SK-N-MC (cell line): Measurements from ENCODE around the gene NFE2.

Experiments used
- DNase-seq: peaks from one replicate; pipeline ENCODE4 v3.0.0-alpha.2; 2011; ENCODE audit warnings: low read depth, low spot score
- H3K27ac ChIP-seq: fragments of 200-600 bp; sonication (generic); 2 replicates; pipeline ENCODE4 v1.5.1; 2016; ENCODE audit warnings: mixed run types
- H3K36me3 ChIP-seq: fragments of 200-600 bp; sonication (generic); 2 replicates; pipeline ENCODE4 v1.6.1; 2017; ENCODE audit warnings: antibody characterized with exemption, low read length, mixed read lengths; ENCODE audit not compliant: insufficient read depth
- H3K4me3 ChIP-seq: fragments of 200-600 bp; sonication (generic); 2 replicates; pipeline ENCODE4 v1.5.1; 2016
- H3K9ac ChIP-seq: fragments of 200-600 bp; sonication (generic); 2 replicates; pipeline ENCODE4 v1.8.0; 2017; ENCODE audit warnings: mixed run types, mixed read lengths; ENCODE audit not compliant: insufficient read length
- H3K9me3 ChIP-seq: fragments of 200-600 bp; sonication (generic); 2 replicates; pipeline ENCODE4 v1.6.1; 2017; ENCODE audit warnings: low read depth, mild to moderate bottlenecking, antibody characterized with exemption, low read length, moderate library complexity, mixed read lengths
- EZH2 ChIP-seq: fragments of 200-600 bp; sonication (generic); IDR thresholded peaks from one replicate; pipeline ENCODE4 v1.6.1; 2017; ENCODE audit warnings: antibody characterized with exemption
- FOXP2 ChIP-seq: optimal IDR thresholded peaks from 2 replicates; pipeline ENCODE3; 2011; ENCODE audit warnings: mild to moderate bottlenecking, moderate library complexity; ENCODE audit not compliant: insufficient read depth; ENCODE audit errors: extremely low read length, control extremely low read depth
- POLR2AphosphoS5 ChIP-seq: IDR thresholded peaks from 2 replicates; pipeline ENCODE4 v1.6.1; 2012; ENCODE audit warnings: mild to moderate bottlenecking, low read depth, low read length, borderline replicate concordance

Gene NFE2

DNA sequence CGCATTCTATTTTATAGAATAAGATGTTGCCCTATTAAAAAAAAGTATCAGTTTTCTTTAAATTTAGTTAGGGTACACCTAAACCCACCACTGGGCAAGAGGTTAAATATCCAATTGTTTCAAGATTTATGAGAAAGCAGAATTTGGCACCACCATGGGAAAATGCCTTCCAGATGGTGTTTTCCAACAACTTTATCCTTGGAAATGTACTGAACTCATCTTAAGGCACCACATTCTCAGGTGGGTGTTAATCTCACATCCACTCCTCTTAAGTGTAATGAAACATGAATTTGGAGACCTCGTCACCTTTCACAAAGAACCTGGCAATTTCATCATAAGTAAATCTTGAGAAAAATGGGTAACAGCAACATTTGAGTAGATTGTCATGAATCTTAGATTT, 34.0 kb downstream of the NFE2 start:
- no peak for TF ChIP-seq FOXP2
- TF ChIP-seq EZH2 = no peak
- TF ChIP-seq POLR2AphosphoS5 = no peak
- peak overlapping the region; percentile 1 for H3K27ac ChIP-seq
- no peak overlapping the region for H3K9ac ChIP-seq
- DNase-seq = no peak
- no peaks in the 10 kb centered on the region for H3K9me3 ChIP-seq
- no peak overlapping the region for H3K4me3 ChIP-seq
- H3K36me3 ChIP-seq = peaks cover 9% of the 10 kb centered on the region

DNA sequence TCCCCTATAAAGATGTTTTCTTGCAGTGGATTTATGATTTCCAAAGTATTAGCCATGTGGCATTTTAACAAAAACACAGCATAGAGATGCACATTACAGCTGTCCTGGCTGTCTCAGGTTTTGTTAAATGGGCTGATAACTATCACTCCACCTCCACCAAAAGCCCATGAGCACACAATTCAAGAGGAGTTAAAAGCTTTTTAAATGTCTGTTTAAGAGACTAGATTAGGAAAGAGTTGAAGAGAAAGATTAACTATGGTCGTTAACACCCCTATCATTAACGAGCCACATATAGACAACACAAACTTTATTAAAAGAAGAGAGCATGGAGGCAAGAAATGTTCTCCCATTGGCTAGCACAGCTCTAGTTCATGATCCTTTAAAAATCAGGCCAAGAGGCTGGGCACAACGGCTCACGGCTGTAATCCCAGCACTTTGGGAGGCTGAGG, 35.4 kb downstream of the NFE2 start:
- Histone ChIP-seq H3K9me3 (no peaks in the 10 kb centered on the region), H3K9ac (no peak overlapping the region), H3K27ac (peak overlapping the region; percentile 77), H3K36me3 (peaks cover 4% of the 10 kb centered on the region; the same call in 1 of the 2 replicates), H3K4me3 (no peak overlapping the region)
- TF ChIP-seq POLR2AphosphoS5 (no peak), EZH2 (no peak), FOXP2 (no peak)
- no peak for DNase-seq

DNA sequence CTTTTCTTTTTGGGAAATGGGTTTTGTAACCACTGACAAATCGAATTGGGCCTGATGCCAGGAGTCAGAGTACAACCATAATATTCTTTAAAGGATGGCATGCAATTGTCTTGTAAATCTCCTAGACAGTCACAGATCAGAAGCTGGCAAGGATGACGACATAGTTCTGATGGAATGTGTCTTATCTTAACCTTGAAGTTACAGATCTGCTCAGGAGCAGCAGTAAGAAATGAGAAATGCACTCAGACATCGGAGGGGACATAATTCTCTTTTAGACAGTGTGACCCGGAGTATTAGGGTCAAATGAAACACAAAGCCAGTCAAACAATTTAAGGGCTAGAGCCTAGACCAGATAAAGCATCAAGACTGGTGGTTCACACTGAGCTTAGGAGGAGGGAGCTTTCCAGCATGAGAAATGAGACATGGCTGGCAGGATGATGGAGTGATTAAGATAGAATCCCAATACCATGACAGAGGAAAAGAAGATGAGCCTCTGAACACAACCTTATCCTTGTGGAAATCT, 38.4 kb downstream of the NFE2 start:
- no peak for DNase-seq
- peak overlapping the region; percentile 96 for H3K27ac ChIP-seq
- H3K9ac ChIP-seq = peak overlapping the region; percentile 7
- H3K9me3 ChIP-seq = no peaks in the 10 kb centered on the region
- H3K4me3 ChIP-seq = peak overlapping the region; percentile 34
- TF ChIP-seq FOXP2 (no peak), EZH2 (no peak), POLR2AphosphoS5 (no peak)
- H3K36me3 ChIP-seq = peaks cover 7% of the 10 kb centered on the region

DNA sequence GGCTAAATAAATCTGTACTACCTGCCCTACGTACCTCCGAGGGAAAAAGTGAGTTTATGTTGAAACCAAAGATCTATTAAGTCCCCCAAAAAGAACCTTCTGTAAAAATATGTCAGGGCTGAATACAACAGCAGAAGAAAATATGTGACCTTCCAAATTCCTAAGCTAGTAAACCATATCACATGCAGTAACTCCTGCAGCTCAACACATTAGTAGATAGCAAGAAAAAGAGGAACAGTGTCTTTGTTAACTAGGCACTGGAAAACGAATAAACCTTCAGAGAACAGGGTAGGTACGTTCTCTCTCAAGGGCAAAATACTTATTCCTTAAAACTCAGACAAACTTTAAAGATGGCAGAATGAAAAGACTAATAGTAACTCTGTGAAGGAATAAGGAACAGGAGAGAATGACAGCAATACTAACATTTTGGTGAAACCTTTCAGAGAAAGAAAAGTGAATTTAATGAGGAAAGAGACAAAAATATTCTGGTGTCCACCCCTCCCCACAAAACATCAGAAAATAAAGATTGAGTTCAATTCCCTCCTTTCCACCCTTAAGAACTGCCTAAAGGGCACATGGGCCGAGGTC, 38.9 kb downstream of the NFE2 start:
- no peak for DNase-seq
- TF ChIP-seq POLR2AphosphoS5 = no peak
- no peak for TF ChIP-seq EZH2
- TF ChIP-seq FOXP2 = no peak
- Histone ChIP-seq H3K36me3 (peaks cover 13% of the 10 kb centered on the region), H3K9ac (peak overlapping the region; percentile 7), H3K9me3 (no peaks in the 10 kb centered on the region), H3K27ac (peak overlapping the region; percentile 96), H3K4me3 (peak overlapping the region; percentile 34)

DNA sequence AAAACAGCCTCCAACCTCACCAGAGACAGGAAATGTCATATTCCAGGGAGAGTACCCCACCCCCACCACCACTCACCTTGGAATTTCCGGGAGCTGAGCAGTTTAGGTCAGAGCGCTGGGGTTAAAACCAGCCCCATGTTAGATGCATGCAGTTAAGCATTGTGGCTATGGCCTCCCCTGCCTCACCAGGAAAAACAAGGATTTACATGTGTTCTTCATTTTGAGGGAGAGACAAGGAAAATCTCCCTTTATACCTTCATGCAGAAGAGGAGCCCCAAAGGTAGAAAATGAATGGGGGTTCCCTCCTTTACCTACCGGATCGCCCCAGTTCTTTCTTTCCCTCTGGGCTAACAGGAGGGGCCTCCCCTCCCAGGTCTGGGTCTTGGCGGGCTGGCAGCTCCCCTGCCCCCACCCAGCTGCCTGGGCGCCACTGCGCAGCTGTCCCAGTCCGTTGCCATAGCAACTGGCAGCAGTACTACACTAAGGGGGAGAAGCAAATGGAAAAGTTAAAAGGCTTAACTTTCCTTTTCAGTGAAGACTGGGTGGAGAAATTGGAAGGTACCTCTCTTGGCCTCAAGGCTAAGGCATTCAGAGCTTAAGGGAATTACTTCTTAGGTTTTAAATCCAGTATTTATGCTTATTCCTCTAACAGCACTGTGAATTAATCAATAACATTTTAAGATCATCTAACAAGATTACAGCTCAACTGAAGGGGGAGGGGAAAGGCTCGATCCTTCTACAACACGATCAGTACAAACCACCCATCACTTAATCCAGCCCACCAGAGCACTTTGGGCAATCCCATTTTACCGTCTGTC, 41.4 kb downstream of the NFE2 start:
- peak; percentile 60 for TF ChIP-seq POLR2AphosphoS5
- TF ChIP-seq EZH2 = no peak
- no peak for TF ChIP-seq FOXP2
- peaks cover 37% of the 10 kb centered on the region for H3K36me3 ChIP-seq
- no peaks in the 10 kb centered on the region for H3K9me3 ChIP-seq
- H3K9ac ChIP-seq = peak overlapping the region; percentile 80
- DNase-seq = peak; percentile 92
- peak overlapping the region; percentile 85 for H3K4me3 ChIP-seq
- H3K27ac ChIP-seq = peak overlapping the region; percentile 96

DNA sequence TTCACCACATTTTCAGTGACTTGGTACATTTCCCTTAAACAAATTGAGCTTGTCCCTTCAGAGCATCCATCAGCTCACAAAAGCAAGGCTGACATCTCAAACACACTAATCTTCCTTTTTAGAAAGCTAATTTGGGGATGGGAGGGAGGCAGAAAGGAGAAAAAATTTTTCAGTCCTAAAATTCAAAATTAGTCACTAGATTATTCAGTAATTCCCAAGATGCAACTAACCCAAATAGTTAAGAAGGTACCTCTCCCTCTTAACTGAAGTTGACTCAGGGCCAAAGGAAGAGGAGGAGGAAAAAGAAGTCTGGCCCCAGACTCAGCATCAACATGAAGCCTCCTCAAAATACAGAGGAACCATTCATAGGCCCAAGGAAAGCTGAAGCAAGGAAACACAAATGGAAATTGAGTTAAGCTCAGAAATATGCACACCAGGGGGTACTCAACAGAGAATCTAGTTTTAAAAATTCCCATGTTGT, 42.6 kb downstream of the NFE2 start:
- no peak for TF ChIP-seq FOXP2
- TF ChIP-seq POLR2AphosphoS5 = no peak; the same call in 1 of the 2 replicates
- TF ChIP-seq EZH2 = no peak
- H3K9me3 ChIP-seq = no peaks in the 10 kb centered on the region
- peaks cover 49% of the 10 kb centered on the region for H3K36me3 ChIP-seq
- H3K9ac ChIP-seq = peak overlapping the region; percentile 80
- no peak for DNase-seq
- peak overlapping the region; percentile 85 for H3K4me3 ChIP-seq
- H3K27ac ChIP-seq = peak overlapping the region; percentile 96

DNA sequence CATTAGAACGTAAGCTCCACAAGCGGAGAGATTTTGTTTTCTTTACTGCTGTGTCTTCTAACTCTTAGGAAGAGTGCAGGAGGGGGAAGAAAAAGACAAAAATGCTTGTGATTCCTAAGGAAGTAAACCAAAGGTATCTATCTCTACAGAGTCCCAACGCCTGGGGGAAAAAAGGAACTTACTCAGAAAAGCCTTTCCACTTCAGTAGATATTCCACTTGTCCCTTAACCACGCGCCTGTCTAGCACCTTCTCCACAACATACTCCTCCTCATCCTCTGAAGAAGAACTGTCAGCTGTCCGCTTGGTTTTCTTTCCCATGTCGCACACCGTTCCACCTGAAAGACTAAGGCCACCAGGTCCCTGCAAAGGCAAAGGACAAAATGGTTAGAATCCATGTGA, 43.5 kb downstream of the NFE2 start:
- Histone ChIP-seq H3K27ac (peak overlapping the region; percentile 96), H3K9me3 (no peaks in the 10 kb centered on the region), H3K4me3 (peak overlapping the region; percentile 85), H3K9ac (peak overlapping the region; percentile 80), H3K36me3 (peaks cover 58% of the 10 kb centered on the region)
- no peak for DNase-seq
- no peak for TF ChIP-seq EZH2
- no peak for TF ChIP-seq POLR2AphosphoS5
- TF ChIP-seq FOXP2 = no peak

GRCh38 chr12:54253240-54253639, 47.6 kb downstream of the NFE2 start:
- peak overlapping the region; percentile 62; the same call in 1 of the 2 replicates for H3K27ac ChIP-seq
- TF ChIP-seq FOXP2 (no peak), EZH2 (no peak), POLR2AphosphoS5 (no peak)

More at GRCh38 chr12:54253240-54253639, 47.6 kb downstream of the NFE2 start:
- Histone ChIP-seq H3K4me3 (no peak overlapping the region), H3K36me3 (peaks cover 87% of the 10 kb centered on the region), H3K9ac (no peak overlapping the region), H3K9me3 (no peaks in the 10 kb centered on the region)
- DNase-seq = no peak
